H9 (cell line): ENCODE measurements around the gene CDS1. TPM values are rescaled to one million over a fixed set of nuclear protein-coding genes. Genes with fewer than 3 reads are reported as not detected.

Experiments used
- DNase-seq: peaks from one replicate; pipeline ENCODE4 v3.0.0-alpha.2; 2017
- H2AFZ ChIP-seq: one replicate; pipeline ENCODE4 v1.6.1; 2013; ENCODE audit warnings: mild to moderate bottlenecking, low read length, control low read depth, moderate library complexity
- H2AK5ac ChIP-seq: 2 replicates; pipeline ENCODE4 v1.6.1; 2013; ENCODE audit warnings: low read length, control low read depth, mixed read lengths; ENCODE audit not compliant: insufficient read length
- H2BK120ac ChIP-seq: one replicate; pipeline ENCODE4 v1.6.1; 2013; ENCODE audit warnings: low read depth, mild to moderate bottlenecking, low read length, control low read depth, inconsistent platforms; ENCODE audit not compliant: poor library complexity, severe bottlenecking
- H2BK12ac ChIP-seq: 2 replicates; pipeline ENCODE4 v1.6.1; 2013; ENCODE audit warnings: low read length, control low read depth, mixed read lengths, low read depth; ENCODE audit not compliant: insufficient read length
- H2BK15ac ChIP-seq: 2 replicates; pipeline ENCODE4 v1.6.1; 2013; ENCODE audit warnings: low read depth, low read length, control low read depth
- H2BK20ac ChIP-seq: one replicate; pipeline ENCODE4 v1.6.1; 2013; ENCODE audit warnings: low read depth, mild to moderate bottlenecking, low read length, control low read depth, inconsistent platforms; ENCODE audit not compliant: poor library complexity, severe bottlenecking
- H2BK5ac ChIP-seq: 2 replicates; pipeline ENCODE4 v1.6.1; 2013; ENCODE audit warnings: low read length, control low read depth, mixed read lengths; ENCODE audit not compliant: insufficient read length
- H3K14ac ChIP-seq: 2 replicates; pipeline ENCODE4 v1.6.1; 2013; ENCODE audit warnings: low read length, control low read depth; ENCODE audit not compliant: insufficient read depth
- H3K18ac ChIP-seq: 2 replicates; pipeline ENCODE4 v1.6.1; 2013; ENCODE audit warnings: low read depth, mild to moderate bottlenecking, mixed read lengths, low read length, control low read depth; ENCODE audit not compliant: insufficient read length
- H3K23ac ChIP-seq: 2 replicates; pipeline ENCODE4 v1.6.1; 2013; ENCODE audit warnings: low read length, control low read depth, mixed read lengths, low read depth; ENCODE audit not compliant: insufficient read length
- H3K23me2 ChIP-seq: 2 replicates; pipeline ENCODE4 v1.6.1; 2013; ENCODE audit warnings: low read depth, mild to moderate bottlenecking, mixed read lengths, low read length, control low read depth; ENCODE audit not compliant: insufficient read length, poor library complexity, severe bottlenecking
- H3K27ac ChIP-seq: 2 replicates; pipeline ENCODE4 v1.5.1; 2013; ENCODE audit warnings: low read length, control low read depth, mixed read lengths, low read depth; ENCODE audit not compliant: insufficient read length
- H3K27me3 ChIP-seq: 2 replicates; pipeline ENCODE4 v1.6.1; 2013; ENCODE audit warnings: low read length, control low read depth, inconsistent platforms; ENCODE audit not compliant: insufficient read depth
- H3K4ac ChIP-seq: 2 replicates; pipeline ENCODE4 v1.6.1; 2013; ENCODE audit warnings: low read depth, mild to moderate bottlenecking, control low read depth, inconsistent platforms, low read length, moderate library complexity
- H3K4me1 ChIP-seq: 2 replicates; pipeline ENCODE4 v1.6.1; 2013; ENCODE audit warnings: low read length, control low read depth, inconsistent platforms; ENCODE audit not compliant: insufficient read depth
- H3K4me2 ChIP-seq: 2 replicates; pipeline ENCODE4 v1.6.1; 2013; ENCODE audit warnings: low read length, control low read depth, mixed read lengths; ENCODE audit not compliant: insufficient read length, insufficient read depth
- H3K56ac ChIP-seq: 2 replicates; pipeline ENCODE4 v1.6.1; 2013; ENCODE audit warnings: low read depth, mild to moderate bottlenecking, mixed read lengths, low read length, control low read depth; ENCODE audit not compliant: insufficient read length
- H3K79me1 ChIP-seq: 2 replicates; pipeline ENCODE4 v1.6.1; 2013; ENCODE audit warnings: low read depth, mild to moderate bottlenecking, moderate library complexity, low read length, control low read depth, inconsistent platforms; ENCODE audit not compliant: insufficient read depth, poor library complexity, severe bottlenecking
- H3K79me2 ChIP-seq: 2 replicates; pipeline ENCODE4 v1.6.1; 2013; ENCODE audit warnings: low read length, control low read depth, inconsistent platforms; ENCODE audit not compliant: insufficient read depth
- H3K9ac ChIP-seq: 2 replicates; pipeline ENCODE4 v1.6.1; 2013; ENCODE audit warnings: low read length, control low read depth, mixed read lengths; ENCODE audit not compliant: insufficient read length; ENCODE audit errors: extremely low read depth
- H3K9me3 ChIP-seq: one replicate; pipeline ENCODE4 v1.6.1; 2013; ENCODE audit warnings: low read depth, low read length, inconsistent platforms; ENCODE audit not compliant: control insufficient read depth
- H3T11ph ChIP-seq: one replicate; pipeline ENCODE4 v1.6.1; 2013; ENCODE audit warnings: mild to moderate bottlenecking, low read length, control low read depth, inconsistent platforms
- H4K20me1 ChIP-seq: one replicate; pipeline ENCODE4 v1.6.1; 2013; ENCODE audit not compliant: control insufficient read depth, insufficient read length, insufficient read depth
- H4K5ac ChIP-seq: 2 replicates; pipeline ENCODE4 v1.6.1; 2013; ENCODE audit warnings: low read depth, mild to moderate bottlenecking, mixed read lengths, low read length, control low read depth; ENCODE audit not compliant: insufficient read length
- H4K8ac ChIP-seq: replicated peaks from 2 replicates; pipeline ENCODE4 v1.6.1; 2013; ENCODE audit warnings: low read length, control low read depth, mixed read lengths, low read depth; ENCODE audit not compliant: insufficient read length
- H4K91ac ChIP-seq: 2 replicates; pipeline ENCODE4 v1.6.1; 2013; ENCODE audit warnings: low read depth, mild to moderate bottlenecking, moderate library complexity, mixed read lengths, low read length, control low read depth; ENCODE audit not compliant: insufficient read length
- H3K27ac Mint-ChIP-seq, 3 experiments: 2 replicates in 2 of 3; 3 replicates in 1 of 3; pipeline ENCODE4 v1.8.0; 2020 to 2021; ENCODE audit warnings: mixed read lengths in 3 of 3, mild to moderate bottlenecking in 1 of 3, moderate library complexity in 1 of 3
- H3K27me3 Mint-ChIP-seq: 2 replicates; pipeline ENCODE4 v1.8.0; 2021; ENCODE audit warnings: low read depth, mild to moderate bottlenecking, moderate library complexity, mixed read lengths
- H3K36me3 Mint-ChIP-seq, 3 experiments: 2 replicates in 2 of 3; 3 replicates in 1 of 3; pipeline ENCODE4 v1.8.0; 2020 to 2021; ENCODE audit warnings: low read depth in 3 of 3, mixed read lengths in 3 of 3; ENCODE audit not compliant: insufficient read depth in 1 of 3
- H3K4me1 Mint-ChIP-seq, 2 experiments: 2 replicates each; pipeline ENCODE4 v1.8.0; 2020; ENCODE audit warnings: mixed read lengths in 2 of 2
- H3K4me3 Mint-ChIP-seq, 2 experiments: 2 replicates in 1 of 2; 3 replicates in 1 of 2; pipeline ENCODE4 v1.8.0; 2020 to 2021; ENCODE audit warnings: mild to moderate bottlenecking in 2 of 2, mixed read lengths in 2 of 2, moderate library complexity in 1 of 2
- H3K9me3 Mint-ChIP-seq, 2 experiments: 2 replicates in 1 of 2; 3 replicates in 1 of 2; pipeline ENCODE4 v1.8.0; 2020; ENCODE audit warnings: mild to moderate bottlenecking in 2 of 2, mixed read lengths in 2 of 2, moderate library complexity in 1 of 2
- CTCF ChIP-seq: fragments of 200-600 bp; sonication (generic); conservative IDR thresholded peaks from 3 replicates; pipeline ENCODE4 v1.8.0; 2021; ENCODE audit warnings: antibody characterized with exemption, mild to moderate bottlenecking
- WGBS: extraction: QIAGEN DNeasy Blood & Tissue Kit; methylation state at CpG from one replicate; pipeline ENCODE4 v1.1.7; 2013; ENCODE audit warnings: missing lambda C conversion rate, low lambda C conversion rate, mixed read lengths; ENCODE audit not compliant: insufficient read length; ENCODE audit errors: extremely low coverage; 5-methylcytosine and 5-hydroxymethylcytosine counted together
- total RNA-seq: library from RNA; stranded (reverse); gene quantifications from 2 replicates; pipeline ENCODE4 v1.2.1, GENCODE V29; 2021

Gene CDS1
- total RNA-seq, 1 experiment from 2014 or later, result 7.5 TPM

GRCh38 chr4:84545093-84545492, 37.8 kb upstream of the CDS1 start:
- no peak overlapping the region for H4K8ac ChIP-seq
- no peak overlapping the region for H4K91ac ChIP-seq
- H3K23me2 ChIP-seq, result no peaks in the 10 kb centered on the region
- no peaks in the 10 kb centered on the region for H3K9me3 ChIP-seq
- H3T11ph ChIP-seq, result no peak overlapping the region
- no peaks in the 10 kb centered on the region; the same call in 1 of the 2 replicates for H3K4me1 ChIP-seq
- H3K18ac ChIP-seq, result no peak overlapping the region
- no CpG with 5 or more reads among the region's 5 CpGs for WGBS
- no peak overlapping the region for H3K4ac ChIP-seq
- H3K23ac ChIP-seq, result no peak overlapping the region
- H3K79me2 ChIP-seq, result no peaks in the 10 kb centered on the region
- H3K9ac ChIP-seq, result no peak overlapping the region
- no peak overlapping the region for H2BK20ac ChIP-seq
- H2AFZ ChIP-seq, result no peak overlapping the region
- no peak for DNase-seq
- H2BK15ac ChIP-seq, result no peak overlapping the region
- Mint-ChIP-seq H3K4me1 (peaks cover 10 to 22% of the 10 kb centered on the region in 2 experiments; a peak in 3 of 4 replicates), H3K27ac (no peak overlapping the region), H3K27me3 (no peaks in the 10 kb centered on the region), H3K36me3 (no peaks in the 10 kb centered on the region), H3K9me3 (peaks cover 0 to 6% of the 10 kb centered on the region in 2 experiments; a peak in 2 of 5 replicates), H3K4me3 (no peak overlapping the region)
- H4K5ac ChIP-seq, result no peak overlapping the region
- no peak overlapping the region for H2BK120ac ChIP-seq
- H3K27me3 ChIP-seq, result no peaks in the 10 kb centered on the region
- H3K4me2 ChIP-seq, result no peak overlapping the region
- no peak overlapping the region for H2BK12ac ChIP-seq
- no peak for TF ChIP-seq CTCF
- no peak overlapping the region for H3K14ac ChIP-seq
- no peak overlapping the region for H2BK5ac ChIP-seq
- no peaks in the 10 kb centered on the region for H4K20me1 ChIP-seq
- H3K79me1 ChIP-seq, result no peaks in the 10 kb centered on the region
- no peak overlapping the region for H2AK5ac ChIP-seq
- no peak overlapping the region for H3K27ac ChIP-seq
- no peak overlapping the region for H3K56ac ChIP-seq
